ENCODE results near the gene SERPINA10.

SERPINA10 gene

GRCh38 chr14:94330432-94330831, 37.4 kb upstream of the SERPINA10 start:
- TF ChIP-seq EZH2 (IDR thresholded peaks at IDR 0.05; ENCODE audit: borderline replicate concordance, low read depth, low read length, severe bottlenecking) (no peak), CTCF (IDR thresholded peaks at IDR 0.05; ENCODE audit: borderline replicate concordance, extremely low read depth, low read length, poor library complexity, severe bottlenecking) (no peak)
- no peak for DNase-seq

GRCh38 chr14:94329857-94330256, 36.8 kb upstream of the SERPINA10 start:
- Histone ChIP-seq H3K27ac (ENCODE audit: low read length) (no peak overlapping the region), H3K79me2 (ENCODE audit: insufficient read depth, low read length) (no peaks in the 10 kb centered on the region), H3K4me3 (ENCODE audit: low read depth in 1 of 2, low read length in 2 of 2) (no peak overlapping the region), H2AFZ (ENCODE audit: low read depth, low read length) (no peak overlapping the region), H3K4me2 (ENCODE audit: insufficient read depth, low read length) (no peak overlapping the region), H3K4me1 (ENCODE audit: insufficient read depth, low read length) (no peaks in the 10 kb centered on the region), H4K20me1 (ENCODE audit: insufficient read depth, low read length) (no peaks in the 10 kb centered on the region), H3K36me3 (ENCODE audit: insufficient read depth, low read length) (no peaks in the 10 kb centered on the region), H3K27me3 (ENCODE audit: insufficient read depth, low read length, poor library complexity) (no peaks in the 10 kb centered on the region), H3K9ac (ENCODE audit: low read depth, low read length) (no peak overlapping the region), H3K9me3 (ENCODE audit: insufficient read depth, low read length, severe bottlenecking) (no peaks in the 10 kb centered on the region)
- no peak for TF ChIP-seq CTCF (IDR thresholded peaks at IDR 0.05; ENCODE audit: borderline replicate concordance, extremely low read depth, low read length, poor library complexity, severe bottlenecking)
- no peak for TF ChIP-seq EZH2 (IDR thresholded peaks at IDR 0.05; ENCODE audit: borderline replicate concordance, low read depth, low read length, severe bottlenecking)
- DNase-seq (no peak), ATAC-seq (ENCODE audit: insufficient read depth, low read depth) (no peak)

More at GRCh38 chr14:94330432-94330831, 37.4 kb upstream of the SERPINA10 start:
- no peaks in the 10 kb centered on the region for H3K9me3 ChIP-seq (ENCODE audit: insufficient read depth, low read length, severe bottlenecking)
- H3K9ac ChIP-seq (ENCODE audit: low read depth, low read length): no peak overlapping the region
- H3K4me1 ChIP-seq (ENCODE audit: insufficient read depth, low read length): no peaks in the 10 kb centered on the region
- H3K4me2 ChIP-seq (ENCODE audit: insufficient read depth, low read length): no peak overlapping the region
- H3K79me2 ChIP-seq (ENCODE audit: insufficient read depth, low read length): no peaks in the 10 kb centered on the region
- no peak overlapping the region for H3K4me3 ChIP-seq (ENCODE audit: low read depth in 1 of 2, low read length in 2 of 2)
- no peak overlapping the region for H3K27ac ChIP-seq (ENCODE audit: low read length)
- no peaks in the 10 kb centered on the region for H3K36me3 ChIP-seq (ENCODE audit: insufficient read depth, low read length)
- H2AFZ ChIP-seq (ENCODE audit: low read depth, low read length): no peak overlapping the region
- no peak for ATAC-seq (ENCODE audit: insufficient read depth, low read depth)
- no peaks in the 10 kb centered on the region for H3K27me3 ChIP-seq (ENCODE audit: insufficient read depth, low read length, poor library complexity)
- H4K20me1 ChIP-seq (ENCODE audit: insufficient read depth, low read length): no peaks in the 10 kb centered on the region

- H3K79me2 ChIP-seq (ENCODE audit: insufficient read depth, low read length): no peaks in the 10 kb centered on the region
- no peaks in the 10 kb centered on the region for H4K20me1 ChIP-seq (ENCODE audit: insufficient read depth, low read length)
- no peak overlapping the region for H3K4me3 ChIP-seq (ENCODE audit: low read depth in 1 of 2, low read length in 2 of 2)
- H3K4me2 ChIP-seq (ENCODE audit: insufficient read depth, low read length): no peak overlapping the region
- TF ChIP-seq CTCF (IDR thresholded peaks at IDR 0.05; ENCODE audit: borderline replicate concordance, extremely low read depth, low read length, poor library complexity, severe bottlenecking) (no peak), EZH2 (IDR thresholded peaks at IDR 0.05; ENCODE audit: borderline replicate concordance, low read depth, low read length, severe bottlenecking) (no peak)
- no peak overlapping the region for H3K9ac ChIP-seq (ENCODE audit: low read depth, low read length)
- no peaks in the 10 kb centered on the region for H3K9me3 ChIP-seq (ENCODE audit: insufficient read depth, low read length, severe bottlenecking)
- H3K27ac ChIP-seq (ENCODE audit: low read length): no peak overlapping the region
- no peak overlapping the region for H2AFZ ChIP-seq (ENCODE audit: low read depth, low read length)
- no peaks in the 10 kb centered on the region for H3K4me1 ChIP-seq (ENCODE audit: insufficient read depth, low read length)
- ATAC-seq (ENCODE audit: insufficient read depth, low read depth): no peak
- DNase-seq: no peak
- H3K36me3 ChIP-seq (ENCODE audit: insufficient read depth, low read length): no peaks in the 10 kb centered on the region
- no peaks in the 10 kb centered on the region for H3K27me3 ChIP-seq (ENCODE audit: insufficient read depth, low read length, poor library complexity)
Measured at GRCh38 chr14:94328196-94328595, 35.1 kb upstream of the SERPINA10 start.

Measured in DND-41 (cell line).